ENCODE measurements around the gene GRIN1.

GRIN1 gene

DNA sequence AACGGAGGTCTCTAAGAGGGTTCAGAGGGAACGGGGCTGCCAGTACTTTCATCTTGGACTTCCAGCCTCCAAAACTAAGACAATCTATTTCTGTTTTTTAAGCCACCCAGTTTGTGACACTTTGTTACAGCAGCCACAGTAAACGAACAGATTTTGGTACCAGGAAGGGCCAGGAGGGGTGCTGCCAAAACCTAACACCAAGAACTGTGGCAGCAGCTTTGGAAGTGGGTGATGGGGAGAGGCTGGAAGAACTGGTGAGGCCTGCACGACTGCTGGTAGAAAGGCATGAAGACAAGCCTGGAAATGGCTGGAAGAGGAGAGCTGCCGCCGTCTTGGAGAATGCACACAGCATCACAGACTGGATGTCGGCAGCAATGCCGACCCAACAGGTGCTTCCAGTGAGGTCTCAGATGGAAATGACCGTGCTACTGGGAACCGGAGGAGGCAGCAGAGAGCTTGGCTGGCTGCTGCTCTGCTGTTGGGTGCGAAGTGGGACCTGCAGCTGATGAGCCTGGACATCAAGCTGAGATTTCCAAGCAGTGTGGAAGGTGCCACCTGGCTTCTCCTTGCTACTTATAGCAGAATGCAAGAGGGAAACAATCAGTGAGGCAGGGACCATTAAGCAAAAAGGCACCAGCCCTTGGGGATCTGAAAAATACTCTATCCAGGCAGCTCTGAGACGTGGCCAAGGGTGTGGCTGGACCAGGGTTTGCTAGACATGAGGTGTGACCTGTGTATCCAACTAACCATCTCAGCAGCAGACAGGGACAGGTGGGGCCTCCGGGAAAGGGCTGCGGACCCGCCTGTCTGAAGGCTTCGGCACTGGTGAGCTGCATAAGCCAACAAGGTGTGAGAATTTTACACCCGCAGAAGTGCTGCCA, 37.6 kb downstream of the GRIN1 start:
- TF ChIP-seq Cebpa-rat (IDR thresholded peaks at IDR 0.05), result no peak
- Histone ChIP-seq H3K36me3 (peaks cover 31 to 50% (median 46%) of the 10 kb centered on the region in 11 experiments), H3K4me1 (peaks cover 33 to 64% (median 57%) of the 10 kb centered on the region in 10 experiments), H3K27me3 (peaks cover 0 to 39% (median 0%) of the 10 kb centered on the region in 11 experiments; a peak in 6 of 22 replicates), H3K4me2 (peak overlapping the region in 6 of 11 experiments; percentile 54 to 100 (median 82); a peak in 5 of 22 replicates), H3K4me3 (no peak overlapping the region), H4K20me1 (peaks cover 0 to 85% (median 37%) of the 10 kb centered on the region in 11 experiments; a peak in 18 of 22 replicates), H3K9me3 (replicated peaks in 1 of 11) (no peaks in the 10 kb centered on the region), H3K9ac (no peak overlapping the region), H3K27ac (no peak overlapping the region)

DNA sequence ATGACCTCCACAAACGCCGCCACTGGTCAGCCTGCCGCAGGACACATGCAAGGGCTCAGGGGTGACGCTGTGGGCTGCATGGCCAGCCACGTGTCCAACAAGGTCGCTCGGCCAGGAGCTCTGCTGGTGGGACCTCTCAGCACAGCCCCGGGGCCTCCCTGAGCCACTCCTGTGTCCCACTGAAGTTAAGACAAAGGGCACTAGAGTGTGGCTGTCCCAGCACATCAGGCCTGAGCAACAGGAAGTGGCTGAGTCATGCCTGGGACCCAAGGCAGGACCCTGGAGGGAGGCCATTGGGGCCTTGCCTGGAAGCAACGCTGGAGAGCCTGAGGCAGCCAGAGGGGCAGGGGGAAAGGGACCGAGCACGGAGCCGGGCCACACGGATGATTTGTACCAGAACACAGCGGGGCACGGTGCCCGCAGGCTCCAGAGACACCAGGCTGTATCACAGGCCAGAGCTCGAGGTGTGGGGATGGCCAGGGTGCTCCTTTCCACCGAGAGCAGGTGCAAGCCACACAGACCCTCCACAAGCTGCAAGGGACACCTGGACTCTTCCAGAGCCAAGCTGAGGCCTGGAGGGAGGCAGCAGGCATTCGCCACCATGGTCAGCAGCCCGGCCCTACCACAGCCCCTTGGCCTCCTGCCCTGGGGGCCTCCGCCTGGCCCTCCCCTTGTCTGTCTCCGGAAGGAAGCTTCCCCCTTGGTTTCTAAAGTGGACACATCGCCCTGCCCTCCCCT, 39.4 kb downstream of the GRIN1 start:
- Histone ChIP-seq H3K4me1 (peaks cover 29 to 46% (median 39%) of the 10 kb centered on the region in 10 experiments), H3K27ac (peak overlapping the region in 8 of 11 experiments; percentile 22 to 68 (median 46); a peak in 13 of 22 replicates), H3K4me2 (peak overlapping the region in 7 of 11 experiments; percentile 16 to 80 (median 64); a peak in 12 of 22 replicates), H4K20me1 (peaks cover 0 to 83% (median 32%) of the 10 kb centered on the region in 11 experiments; a peak in 18 of 22 replicates), H3K9ac (peak overlapping the region in 9 of 11 experiments; percentile 14 to 69 (median 44); a peak in 13 of 22 replicates), H3K27me3 (peaks cover 0 to 22% (median 0%) of the 10 kb centered on the region in 11 experiments; a peak in 6 of 22 replicates), H3K9me3 (replicated peaks in 1 of 11) (no peaks in the 10 kb centered on the region), H3K4me3 (no peak overlapping the region), H3K36me3 (peaks cover 49 to 67% (median 63%) of the 10 kb centered on the region in 11 experiments)
- no peak for TF ChIP-seq Cebpa-rat (IDR thresholded peaks at IDR 0.05)

DNA sequence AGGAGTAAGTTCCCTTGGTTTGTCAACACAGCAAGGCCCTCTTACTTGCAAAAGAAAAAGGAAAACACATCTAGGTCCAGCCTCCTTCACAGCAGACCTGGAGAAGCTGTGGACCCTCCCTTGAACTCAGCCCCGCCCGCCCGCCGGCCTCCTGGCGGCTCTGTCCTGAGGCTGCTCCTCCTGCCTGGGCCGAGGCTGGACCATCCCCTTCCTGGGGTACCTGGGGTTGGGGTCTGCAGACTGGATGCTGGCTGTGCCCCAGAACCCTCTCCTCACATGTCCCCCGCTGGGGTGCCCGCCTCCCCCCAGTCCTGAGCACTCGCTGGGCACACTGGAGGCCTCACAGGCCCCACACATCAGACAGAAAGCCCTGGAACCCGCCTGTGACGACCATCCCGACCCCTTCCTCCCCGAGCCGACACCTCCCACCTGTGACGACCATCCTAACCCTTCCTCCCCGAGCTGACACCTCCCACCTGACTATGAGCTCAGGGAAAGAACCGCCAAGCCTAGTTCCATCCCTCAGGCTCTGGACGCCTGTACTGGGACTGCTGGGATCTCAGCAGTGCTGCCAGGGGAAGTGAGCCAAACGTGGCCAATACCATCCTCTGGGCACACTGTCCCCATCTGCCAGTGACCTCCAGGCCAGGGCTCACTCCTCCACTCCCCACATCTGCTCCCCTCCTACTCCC, 40.1 kb downstream of the GRIN1 start:
- Histone ChIP-seq H3K9ac (peak overlapping the region in 8 of 11 experiments; percentile 14 to 69 (median 46); a peak in 11 of 22 replicates), H3K27me3 (peaks cover 0 to 16% (median 0%) of the 10 kb centered on the region in 11 experiments; a peak in 6 of 22 replicates), H3K4me2 (peak overlapping the region in 5 of 11 experiments; percentile 58 to 80 (median 67); a peak in 11 of 22 replicates), H4K20me1 (peaks cover 0 to 83% (median 28%) of the 10 kb centered on the region in 11 experiments; a peak in 18 of 22 replicates), H3K36me3 (peaks cover 56 to 74% (median 71%) of the 10 kb centered on the region in 11 experiments), H3K27ac (peak overlapping the region in 6 of 11 experiments; percentile 32 to 68 (median 54); a peak in 10 of 22 replicates), H3K4me1 (peaks cover 22 to 38% (median 32%) of the 10 kb centered on the region in 10 experiments), H3K4me3 (no peak overlapping the region), H3K9me3 (replicated peaks in 1 of 11) (no peaks in the 10 kb centered on the region)
- TF ChIP-seq Cebpa-rat (IDR thresholded peaks at IDR 0.05), result no peak

DNA sequence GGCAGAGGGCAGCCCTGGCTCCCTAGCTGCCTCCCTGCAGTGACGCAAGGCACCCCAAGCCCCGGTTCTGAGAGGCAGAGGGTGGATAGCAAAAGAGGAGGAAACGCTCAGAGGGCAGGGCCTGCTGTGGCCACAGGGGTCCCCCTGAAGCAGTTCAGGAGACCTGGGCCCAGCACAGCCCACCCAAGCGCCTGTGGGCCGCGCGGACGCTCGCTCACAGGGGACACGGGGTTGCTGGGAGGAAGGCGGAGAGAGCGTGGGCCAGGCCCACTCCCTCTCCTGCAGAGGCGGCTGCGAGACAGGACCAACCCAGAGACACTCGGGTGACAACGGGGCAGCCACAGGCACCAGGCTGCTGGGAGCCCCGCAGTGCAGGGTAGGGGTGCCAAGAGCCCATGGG, 40.8 kb downstream of the GRIN1 start:
- H3K36me3 ChIP-seq, result peaks cover 62 to 81% (median 77%) of the 10 kb centered on the region in 11 experiments
- H3K4me1 ChIP-seq, result peaks cover 18 to 33% (median 26%) of the 10 kb centered on the region in 10 experiments
- peaks cover 0 to 85% (median 30%) of the 10 kb centered on the region in 11 experiments; a peak in 18 of 22 replicates for H4K20me1 ChIP-seq
- no peaks in the 10 kb centered on the region for H3K9me3 ChIP-seq (replicated peaks in 1 of 11)
- no peak for TF ChIP-seq Cebpa-rat (IDR thresholded peaks at IDR 0.05)
- no peak overlapping the region for H3K9ac ChIP-seq
- H3K27ac ChIP-seq, result no peak overlapping the region
- H3K27me3 ChIP-seq, result peaks cover 0 to 11% (median 0%) of the 10 kb centered on the region in 11 experiments; a peak in 5 of 22 replicates
- no peak overlapping the region for H3K4me2 ChIP-seq
- no peak overlapping the region for H3K4me3 ChIP-seq

DNA sequence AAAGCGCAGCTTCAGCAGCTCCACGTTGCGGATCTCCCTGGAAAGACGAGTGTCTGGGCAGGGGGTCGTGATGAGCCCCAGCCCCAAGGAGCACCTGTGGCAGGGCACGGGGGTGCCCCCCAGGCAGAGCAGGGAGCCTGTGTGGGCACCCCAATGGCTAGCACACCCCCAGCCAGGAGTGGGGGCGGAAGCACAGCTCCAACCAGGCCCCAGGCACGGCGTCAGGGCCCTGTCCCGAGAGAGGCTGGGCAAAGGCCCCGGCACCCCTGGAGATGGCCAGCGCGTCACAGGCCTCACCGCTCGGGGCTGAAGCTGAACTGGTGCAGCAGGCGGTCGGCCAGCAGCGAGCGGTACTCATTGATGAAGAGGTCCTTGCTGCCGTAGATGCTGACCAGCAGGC, 41.5 kb downstream of the GRIN1 start:
- Histone ChIP-seq H3K4me2 (no peak overlapping the region), H3K9ac (no peak overlapping the region), H3K4me1 (peaks cover 14 to 28% (median 19%) of the 10 kb centered on the region in 10 experiments), H3K4me3 (no peak overlapping the region), H4K20me1 (peaks cover 0 to 87% (median 30%) of the 10 kb centered on the region in 11 experiments; a peak in 18 of 22 replicates), H3K27me3 (peaks cover 0 to 4% (median 0%) of the 10 kb centered on the region in 11 experiments; a peak in 4 of 22 replicates), H3K27ac (no peak overlapping the region), H3K9me3 (replicated peaks in 1 of 11) (no peaks in the 10 kb centered on the region), H3K36me3 (peaks cover 69 to 88% (median 84%) of the 10 kb centered on the region in 11 experiments)
- no peak for TF ChIP-seq Cebpa-rat (IDR thresholded peaks at IDR 0.05)

DNA sequence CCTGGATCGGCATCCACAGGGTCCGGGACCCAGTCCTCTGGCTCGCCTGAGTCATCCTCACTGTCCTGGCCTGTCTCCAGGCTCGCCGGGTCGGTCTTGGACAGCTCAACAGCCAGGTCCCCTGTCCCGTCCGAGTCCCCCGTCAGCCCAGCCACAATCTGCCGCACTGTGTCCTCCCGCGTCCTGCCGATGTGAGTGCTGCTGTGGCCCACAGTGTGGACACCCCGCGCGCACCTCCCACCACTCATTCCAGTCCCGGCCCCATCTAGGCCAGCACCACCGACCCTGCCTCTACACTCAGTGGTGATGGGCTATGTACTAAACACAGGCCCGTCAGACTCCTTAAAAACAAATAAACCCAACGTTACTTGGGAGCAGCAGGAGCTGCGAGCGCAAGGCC, 42.7 kb downstream of the GRIN1 start:
- H3K4me2 ChIP-seq, result no peak overlapping the region
- no peak overlapping the region for H3K27ac ChIP-seq
- TF ChIP-seq Cebpa-rat (IDR thresholded peaks at IDR 0.05), result no peak
- no peak overlapping the region for H3K4me3 ChIP-seq
- no peaks in the 10 kb centered on the region for H3K9me3 ChIP-seq (replicated peaks in 1 of 11)
- H3K4me1 ChIP-seq, result peaks cover 13 to 36% (median 23%) of the 10 kb centered on the region in 10 experiments
- no peak overlapping the region for H3K9ac ChIP-seq
- peaks cover 0 to 87% (median 31%) of the 10 kb centered on the region in 11 experiments; a peak in 18 of 22 replicates for H4K20me1 ChIP-seq
- peaks cover 80 to 100% (median 95%) of the 10 kb centered on the region in 11 experiments for H3K36me3 ChIP-seq
- H3K27me3 ChIP-seq, result no peaks in the 10 kb centered on the region

DNA sequence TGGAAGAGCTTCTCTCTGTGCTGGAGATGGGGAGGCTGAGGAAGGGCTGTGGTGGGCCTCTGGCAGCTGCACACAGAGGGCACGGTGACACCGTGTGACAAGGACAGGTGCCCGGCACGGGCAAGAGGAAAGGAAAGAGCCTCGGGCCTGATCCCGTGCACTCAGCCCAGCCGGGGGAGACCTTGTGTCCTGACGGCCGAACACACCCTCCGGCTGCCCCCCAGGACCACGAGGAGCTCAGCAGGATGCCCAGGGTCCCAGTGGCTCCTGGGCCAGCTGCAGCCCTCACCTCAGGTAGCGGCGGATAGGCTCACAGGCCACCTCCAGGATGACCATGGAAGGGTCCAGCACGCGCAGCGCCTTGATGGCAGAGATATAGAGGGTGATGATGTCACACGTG, 43.9 kb downstream of the GRIN1 start:
- Histone ChIP-seq H3K9me3 (replicated peaks in 1 of 11) (no peaks in the 10 kb centered on the region), H3K4me1 (peaks cover 22 to 43% (median 34%) of the 10 kb centered on the region in 10 experiments), H3K4me2 (no peak overlapping the region), H3K36me3 (peaks cover 78 to 98% (median 89%) of the 10 kb centered on the region in 11 experiments), H3K27me3 (no peaks in the 10 kb centered on the region), H4K20me1 (peaks cover 0 to 94% (median 38%) of the 10 kb centered on the region in 11 experiments; a peak in 17 of 22 replicates), H3K9ac (no peak overlapping the region; a peak in 2 of 22 replicates), H3K27ac (no peak overlapping the region), H3K4me3 (no peak overlapping the region)
- no peak for TF ChIP-seq Cebpa-rat (IDR thresholded peaks at IDR 0.05)

Measured in BLaER1 treated with 17β-estradiol and CSF1 and Interleukin-3, amounts not matched to agents 10 nM and 100 nM (cell line).